NCI-H69 (cell line): ENCODE data around the gene ADGRG2.
"Not testable (repeated sequence)": the region's sequence is repeated elsewhere in the genome, so short reads cannot be mapped to it uniquely, and the experiment has no call there.

Experiments used
- DNase-seq: peaks from one replicate; lab custom pipeline; 2025; lab: John Stamatoyannopoulos, UW

ADGRG2 gene

GRCh38 chrX:19075754-19076153 is 46.5 kb downstream of the ADGRG2 start:
- DNase-seq = no peak

- no peak for DNase-seq
Measured at GRCh38 chrX:19072372-19072771, 49.9 kb downstream of the ADGRG2 start.

- DNase-seq = no peak
Measured at GRCh38 chrX:19070555-19070994, 51.7 kb downstream of the ADGRG2 start.

- not testable (repeated sequence) for DNase-seq
Measured at GRCh38 chrX:19066987-19067386, 55.3 kb downstream of the ADGRG2 start.

GRCh38 chrX:19065535-19065934 is 56.7 kb downstream of the ADGRG2 start:
- DNase-seq = no peak

- DNase-seq = peak; percentile 13
Measured at GRCh38 chrX:19064175-19064574, 58.1 kb downstream of the ADGRG2 start.

GRCh38 chrX:19063030-19063429 is 59.2 kb downstream of the ADGRG2 start:
- no peak for DNase-seq

GRCh38 chrX:19059067-19059466 is 63.2 kb downstream of the ADGRG2 start:
- DNase-seq = no peak

GRCh38 chrX:19057856-19058255 is 64.4 kb downstream of the ADGRG2 start:
- DNase-seq = no peak

GRCh38 chrX:19049110-19049509 is 73.2 kb downstream of the ADGRG2 start:
- no peak for DNase-seq

GRCh38 chrX:19046343-19047215 is 75.7 kb downstream of the ADGRG2 start:
- DNase-seq = no peak

- peak; percentile 2 for DNase-seq
Measured at GRCh38 chrX:19040373-19040772, 81.9 kb downstream of the ADGRG2 start.

- DNase-seq = no peak
Measured at GRCh38 chrX:19034025-19034424, 88.2 kb downstream of the ADGRG2 start.

- no peak for DNase-seq
Measured at GRCh38 chrX:19030805-19031204, 91.5 kb downstream of the ADGRG2 start.

GRCh38 chrX:19028560-19028959 is 93.7 kb downstream of the ADGRG2 start:
- no peak for DNase-seq

GRCh38 chrX:19024366-19024765 is 97.9 kb downstream of the ADGRG2 start:
- no peak for DNase-seq

- no peak for DNase-seq
Measured at GRCh38 chrX:19019996-19020395, 102.3 kb downstream of the ADGRG2 start.

- DNase-seq = peak; percentile 43
Measured at GRCh38 chrX:19017271-19017670, 105.0 kb downstream of the ADGRG2 start.

- DNase-seq = not testable (repeated sequence)
Measured at GRCh38 chrX:19016614-19017013, 105.7 kb downstream of the ADGRG2 start.

GRCh38 chrX:19007868-19008267 is 114.4 kb downstream of the ADGRG2 start:
- no peak for DNase-seq

GRCh38 chrX:19007011-19007410 is 115.3 kb downstream of the ADGRG2 start:
- DNase-seq = no peak

- DNase-seq = peak; percentile 14
Measured at GRCh38 chrX:19005909-19006308, 116.4 kb downstream of the ADGRG2 start.

- DNase-seq = no peak
Measured at GRCh38 chrX:19003756-19004155, 118.5 kb downstream of the ADGRG2 start.

- DNase-seq = no peak
Measured at GRCh38 chrX:18998653-18999052, 123.6 kb downstream of the ADGRG2 start.
